Testis (tissue), 2 donors: ENCODE results near the gene PCSK5.

Experiments used
- CTCF ChIP-seq, 3 experiments: fragments of 450-650 bp in 2 of 3; fragments of 200-600 bp in 1 of 3; sonication (generic) in 1 of 3; IDR thresholded peaks; one replicate each; pipeline ENCODE4 v1.5.1; 2016 to 2019; ENCODE audit warnings: antibody characterized with exemption in 3 of 3, mild to moderate bottlenecking in 2 of 3, moderate library complexity in 1 of 3
- POLR2A ChIP-seq: fragments of 450-650 bp; IDR thresholded peaks from one replicate; pipeline ENCODE4 v1.6.1; 2017; ENCODE audit warnings: antibody characterized with exemption, mild to moderate bottlenecking, moderate library complexity

DNA sequence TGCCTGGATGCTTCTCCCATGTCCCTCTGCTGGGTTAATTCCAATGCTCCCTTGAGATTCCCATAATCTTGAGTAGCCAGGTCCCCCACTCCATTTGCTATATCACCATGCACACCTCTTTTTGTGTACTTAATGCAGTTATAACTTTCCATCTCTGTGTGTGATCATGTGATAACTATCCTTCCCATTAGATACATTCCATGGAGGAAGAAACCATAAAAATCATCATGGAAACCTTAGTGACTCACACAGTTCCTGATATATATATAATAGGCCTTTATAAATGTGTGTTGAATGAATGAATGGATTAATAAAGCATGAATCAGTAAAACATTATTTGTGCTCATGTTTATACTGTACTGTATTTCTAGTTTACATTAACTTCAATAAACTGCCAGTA is 104.6 kb downstream of the PCSK5 start:
- TF ChIP-seq CTCF (IDR thresholded peaks at IDR 0.05), result no peak
- no peak for TF ChIP-seq POLR2A
